HepG2 (cell line): ENCODE results near the gene SMYD4. TPM values are rescaled to one million over a fixed set of nuclear protein-coding genes. Genes with fewer than 3 reads are reported as not detected.

ENCODE experiments used
- HOXA9 ChIP-seq: sonication (generic); formaldehyde crosslinking; IDR thresholded peaks from 2 replicates; pipeline ENCODE4 v1.8.1; 2022; ENCODE audit warnings: missing genetic modification reagents, mild to moderate bottlenecking, moderate library complexity, borderline replicate concordance
- MIER3 ChIP-seq: IDR thresholded peaks from 2 replicates; pipeline ENCODE4 v1.6.1; 2016; ENCODE audit warnings: missing compliant biosample characterization, borderline replicate concordance
- PAX8 ChIP-seq: sonication (generic); formaldehyde crosslinking; IDR thresholded peaks from 2 replicates; pipeline ENCODE4 v1.8.0; 2022; ENCODE audit warnings: mild to moderate bottlenecking, missing genetic modification reagents, borderline replicate concordance
- SALL1 ChIP-seq: sonication (generic); formaldehyde crosslinking; IDR thresholded peaks from 2 replicates; pipeline ENCODE4 v1.8.0; 2022; ENCODE audit warnings: mild to moderate bottlenecking, missing genetic modification reagents
- ZFP36 ChIP-seq: fragments of 150-350 bp; IDR thresholded peaks from 2 replicates; pipeline ENCODE4 v1.6.1; 2018; ENCODE audit warnings: borderline replicate concordance, low read length, low read depth; ENCODE audit not compliant: partially characterized antibody
- ZFP82 ChIP-seq: sonication (generic); formaldehyde crosslinking; IDR thresholded peaks from 2 replicates; pipeline ENCODE4 v1.5.1; 2020; ENCODE audit warnings: mild to moderate bottlenecking, missing genetic modification reagents, borderline replicate concordance
- ZMYM2 ChIP-seq: sonication (generic); formaldehyde crosslinking; IDR thresholded peaks from 2 replicates; pipeline ENCODE4 v1.8.0; 2022; ENCODE audit warnings: mild to moderate bottlenecking, missing genetic modification reagents
- ZNF136 ChIP-seq: sonication (generic); formaldehyde crosslinking; IDR thresholded peaks from 2 replicates; pipeline ENCODE4 v1.8.1; 2022; ENCODE audit warnings: low read depth, mild to moderate bottlenecking, moderate library complexity, missing genetic modification reagents
- ZNF569 ChIP-seq: sonication (generic); formaldehyde crosslinking; IDR thresholded peaks from 2 replicates; pipeline ENCODE4 v1.5.0; 2020; ENCODE audit warnings: mild to moderate bottlenecking, missing genetic modification reagents, moderate library complexity, borderline replicate concordance
- ZNF768 ChIP-seq: sonication (generic); formaldehyde crosslinking; IDR thresholded peaks from 2 replicates; pipeline ENCODE4 v1.4.0; 2020; ENCODE audit warnings: missing genetic modification reagents
- ZNF788 ChIP-seq: sonication (generic); formaldehyde crosslinking; IDR thresholded peaks from 2 replicates; pipeline ENCODE4 v1.5.0; 2020; ENCODE audit warnings: mild to moderate bottlenecking, missing genetic modification reagents, borderline replicate concordance
- ZNF83 ChIP-seq: sonication (generic); formaldehyde crosslinking; IDR thresholded peaks from 2 replicates; pipeline ENCODE4 v1.4.0; 2020; ENCODE audit warnings: missing genetic modification reagents, mild to moderate bottlenecking, borderline replicate concordance
- polyA plus RNA-seq, 8 experiments: library from polyadenylated mRNA; depleted of rRNA in 3 of 8; stranded (reverse) in 7 of 8; unstranded in 1 of 8; fragments of >200 nt; fragmentation: Illumina TruSeq in 4 of 8; extraction: Trizol in 4 of 8; gene quantifications; 2 replicates each; pipeline versions ENCODE4 v1.2.1 to v1.2.3, GENCODE V29; 2011 to 2016; ENCODE audit warnings: low read depth in 4 of 8, missing spikeins in 1 of 8, mixed read lengths in 1 of 8; ENCODE audit not compliant: insufficient read depth in 1 of 8
- total RNA-seq, 5 experiments: library from RNA; depleted of rRNA; stranded (reverse); fragments of >200 nt; fragmentation: Illumina TruSeq; extraction: Trizol; gene quantifications; 2 replicates each; pipeline ENCODE4 v1.2.3, GENCODE V29; 2016; ENCODE audit warnings: low read depth in 1 of 5
- TF ChIP-seq, protein P1 (sequence below): sonication (generic); formaldehyde crosslinking; conservative IDR thresholded peaks from 2 replicates; pipeline ENCODE4 v1.8.0; 2022; ENCODE audit warnings: missing genetic modification reagents
- TF ChIP-seq, protein P2 (sequence below): IDR thresholded peaks from 2 replicates; pipeline ENCODE4 v1.6.1; 2016; ENCODE audit warnings: low read depth, control low read depth
- TF ChIP-seq, protein P3 (sequence below): sonication (generic); formaldehyde crosslinking; IDR thresholded peaks from 2 replicates; pipeline ENCODE4 v1.8.0; 2022; ENCODE audit warnings: missing genetic modification reagents, low read depth, mild to moderate bottlenecking, borderline replicate concordance
- TF ChIP-seq, protein P4 (sequence below): sonication (generic); formaldehyde crosslinking; IDR thresholded peaks from 2 replicates; pipeline ENCODE4 v1.4.0; 2020; ENCODE audit warnings: mild to moderate bottlenecking, missing genetic modification reagents
- TF ChIP-seq, protein P5 (sequence below): sonication (generic); formaldehyde crosslinking; IDR thresholded peaks from 2 replicates; pipeline ENCODE4 v1.4.0; 2020; ENCODE audit warnings: mild to moderate bottlenecking, missing genetic modification reagents

Gene SMYD4
- total and polyA plus RNA-seq, 2 of the 13 experiments (the other 11 are each of a cell fraction or from before 2014, with no cell fraction given): 7.4 to 11.3 TPM

DNA sequence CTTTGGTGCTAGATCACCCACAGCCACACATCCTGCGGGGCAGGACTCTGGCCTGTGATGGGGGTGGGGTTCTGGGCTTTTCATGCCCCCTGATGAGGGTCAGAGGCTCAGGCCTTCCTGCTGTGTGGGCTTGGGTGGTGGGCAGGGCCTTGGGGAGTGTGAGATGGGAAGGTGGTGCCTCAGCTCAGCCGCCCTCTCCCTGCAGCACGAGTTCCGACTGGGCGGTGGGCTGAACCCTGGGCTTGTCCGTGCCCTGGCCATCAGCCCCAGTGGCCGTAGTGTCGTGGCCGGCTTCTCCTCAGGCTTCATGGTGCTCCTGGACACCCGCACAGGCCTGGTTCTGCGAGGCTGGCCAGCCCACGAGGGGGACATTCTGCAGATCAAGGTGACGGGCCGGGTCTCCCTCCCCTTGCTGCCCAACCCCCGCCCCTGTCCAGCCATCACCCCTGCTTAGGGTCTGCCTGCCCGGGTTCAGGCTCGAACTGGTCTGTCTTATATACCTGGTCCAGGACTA, 93.8 kb downstream of the SMYD4 start (continued):
- TF ChIP-seq, protein P1, sequence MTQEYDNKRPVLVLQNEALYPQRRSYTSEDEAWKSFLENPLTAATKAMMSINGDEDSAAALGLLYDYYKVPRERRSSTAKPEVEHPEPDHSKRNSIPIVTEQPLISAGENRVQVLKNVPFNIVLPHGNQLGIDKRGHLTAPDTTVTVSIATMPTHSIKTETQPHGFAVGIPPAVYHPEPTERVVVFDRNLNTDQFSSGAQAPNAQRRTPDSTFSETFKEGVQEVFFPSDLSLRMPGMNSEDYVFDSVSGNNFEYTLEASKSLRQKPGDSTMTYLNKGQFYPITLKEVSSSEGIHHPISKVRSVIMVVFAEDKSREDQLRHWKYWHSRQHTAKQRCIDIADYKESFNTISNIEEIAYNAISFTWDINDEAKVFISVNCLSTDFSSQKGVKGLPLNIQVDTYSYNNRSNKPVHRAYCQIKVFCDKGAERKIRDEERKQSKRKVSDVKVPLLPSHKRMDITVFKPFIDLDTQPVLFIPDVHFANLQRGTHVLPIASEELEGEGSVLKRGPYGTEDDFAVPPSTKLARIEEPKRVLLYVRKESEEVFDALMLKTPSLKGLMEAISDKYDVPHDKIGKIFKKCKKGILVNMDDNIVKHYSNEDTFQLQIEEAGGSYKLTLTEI: no peak
- TF ChIP-seq, protein P2, sequence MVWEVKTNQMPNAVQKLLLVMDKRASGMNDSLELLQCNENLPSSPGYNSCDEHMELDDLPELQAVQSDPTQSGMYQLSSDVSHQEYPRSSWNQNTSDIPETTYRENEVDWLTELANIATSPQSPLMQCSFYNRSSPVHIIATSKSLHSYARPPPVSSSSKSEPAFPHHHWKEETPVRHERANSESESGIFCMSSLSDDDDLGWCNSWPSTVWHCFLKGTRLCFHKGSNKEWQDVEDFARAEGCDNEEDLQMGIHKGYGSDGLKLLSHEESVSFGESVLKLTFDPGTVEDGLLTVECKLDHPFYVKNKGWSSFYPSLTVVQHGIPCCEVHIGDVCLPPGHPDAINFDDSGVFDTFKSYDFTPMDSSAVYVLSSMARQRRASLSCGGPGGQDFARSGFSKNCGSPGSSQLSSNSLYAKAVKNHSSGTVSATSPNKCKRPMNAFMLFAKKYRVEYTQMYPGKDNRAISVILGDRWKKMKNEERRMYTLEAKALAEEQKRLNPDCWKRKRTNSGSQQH (CRISPR knock-in tag): no peak; the same call in 1 of the 2 replicates
- TF ChIP-seq ZNF569 (CRISPR knock-in tag): no peak
- no peak; the same call in 1 of the 2 replicates for TF ChIP-seq ZNF136
- no peak for TF ChIP-seq ZNF83 (CRISPR knock-in tag)
- no peak for TF ChIP-seq ZNF768 (CRISPR knock-in tag)
- no peak for TF ChIP-seq ZMYM2 (CRISPR knock-in tag)
- TF ChIP-seq ZFP82: no peak
- TF ChIP-seq, protein P3, sequence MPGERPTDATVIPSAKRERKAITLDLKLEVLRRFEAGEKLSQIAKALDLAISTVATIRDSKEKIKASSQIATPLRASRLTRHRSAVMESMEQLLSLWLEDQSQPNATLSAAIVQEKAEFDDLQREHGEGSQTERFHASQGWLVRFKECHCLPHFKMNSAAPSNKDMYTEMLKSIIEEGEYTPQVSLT (CRISPR knock-in tag): no peak
- TF ChIP-seq PAX8 (CRISPR knock-in tag): peak; percentile 85; the same call in 1 of the 2 replicates
- no peak for TF ChIP-seq SALL1 (CRISPR knock-in tag)
- TF ChIP-seq ZFP36: no peak
- TF ChIP-seq MIER3: no peak
- peak; percentile 60; the same call in 1 of the 2 replicates for TF ChIP-seq ZNF788
- TF ChIP-seq, protein P4, sequence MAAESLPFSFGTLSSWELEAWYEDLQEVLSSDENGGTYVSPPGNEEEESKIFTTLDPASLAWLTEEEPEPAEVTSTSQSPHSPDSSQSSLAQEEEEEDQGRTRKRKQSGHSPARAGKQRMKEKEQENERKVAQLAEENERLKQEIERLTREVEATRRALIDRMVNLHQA: no peak
- TF ChIP-seq HOXA9: no peak
- TF ChIP-seq, protein P5, sequence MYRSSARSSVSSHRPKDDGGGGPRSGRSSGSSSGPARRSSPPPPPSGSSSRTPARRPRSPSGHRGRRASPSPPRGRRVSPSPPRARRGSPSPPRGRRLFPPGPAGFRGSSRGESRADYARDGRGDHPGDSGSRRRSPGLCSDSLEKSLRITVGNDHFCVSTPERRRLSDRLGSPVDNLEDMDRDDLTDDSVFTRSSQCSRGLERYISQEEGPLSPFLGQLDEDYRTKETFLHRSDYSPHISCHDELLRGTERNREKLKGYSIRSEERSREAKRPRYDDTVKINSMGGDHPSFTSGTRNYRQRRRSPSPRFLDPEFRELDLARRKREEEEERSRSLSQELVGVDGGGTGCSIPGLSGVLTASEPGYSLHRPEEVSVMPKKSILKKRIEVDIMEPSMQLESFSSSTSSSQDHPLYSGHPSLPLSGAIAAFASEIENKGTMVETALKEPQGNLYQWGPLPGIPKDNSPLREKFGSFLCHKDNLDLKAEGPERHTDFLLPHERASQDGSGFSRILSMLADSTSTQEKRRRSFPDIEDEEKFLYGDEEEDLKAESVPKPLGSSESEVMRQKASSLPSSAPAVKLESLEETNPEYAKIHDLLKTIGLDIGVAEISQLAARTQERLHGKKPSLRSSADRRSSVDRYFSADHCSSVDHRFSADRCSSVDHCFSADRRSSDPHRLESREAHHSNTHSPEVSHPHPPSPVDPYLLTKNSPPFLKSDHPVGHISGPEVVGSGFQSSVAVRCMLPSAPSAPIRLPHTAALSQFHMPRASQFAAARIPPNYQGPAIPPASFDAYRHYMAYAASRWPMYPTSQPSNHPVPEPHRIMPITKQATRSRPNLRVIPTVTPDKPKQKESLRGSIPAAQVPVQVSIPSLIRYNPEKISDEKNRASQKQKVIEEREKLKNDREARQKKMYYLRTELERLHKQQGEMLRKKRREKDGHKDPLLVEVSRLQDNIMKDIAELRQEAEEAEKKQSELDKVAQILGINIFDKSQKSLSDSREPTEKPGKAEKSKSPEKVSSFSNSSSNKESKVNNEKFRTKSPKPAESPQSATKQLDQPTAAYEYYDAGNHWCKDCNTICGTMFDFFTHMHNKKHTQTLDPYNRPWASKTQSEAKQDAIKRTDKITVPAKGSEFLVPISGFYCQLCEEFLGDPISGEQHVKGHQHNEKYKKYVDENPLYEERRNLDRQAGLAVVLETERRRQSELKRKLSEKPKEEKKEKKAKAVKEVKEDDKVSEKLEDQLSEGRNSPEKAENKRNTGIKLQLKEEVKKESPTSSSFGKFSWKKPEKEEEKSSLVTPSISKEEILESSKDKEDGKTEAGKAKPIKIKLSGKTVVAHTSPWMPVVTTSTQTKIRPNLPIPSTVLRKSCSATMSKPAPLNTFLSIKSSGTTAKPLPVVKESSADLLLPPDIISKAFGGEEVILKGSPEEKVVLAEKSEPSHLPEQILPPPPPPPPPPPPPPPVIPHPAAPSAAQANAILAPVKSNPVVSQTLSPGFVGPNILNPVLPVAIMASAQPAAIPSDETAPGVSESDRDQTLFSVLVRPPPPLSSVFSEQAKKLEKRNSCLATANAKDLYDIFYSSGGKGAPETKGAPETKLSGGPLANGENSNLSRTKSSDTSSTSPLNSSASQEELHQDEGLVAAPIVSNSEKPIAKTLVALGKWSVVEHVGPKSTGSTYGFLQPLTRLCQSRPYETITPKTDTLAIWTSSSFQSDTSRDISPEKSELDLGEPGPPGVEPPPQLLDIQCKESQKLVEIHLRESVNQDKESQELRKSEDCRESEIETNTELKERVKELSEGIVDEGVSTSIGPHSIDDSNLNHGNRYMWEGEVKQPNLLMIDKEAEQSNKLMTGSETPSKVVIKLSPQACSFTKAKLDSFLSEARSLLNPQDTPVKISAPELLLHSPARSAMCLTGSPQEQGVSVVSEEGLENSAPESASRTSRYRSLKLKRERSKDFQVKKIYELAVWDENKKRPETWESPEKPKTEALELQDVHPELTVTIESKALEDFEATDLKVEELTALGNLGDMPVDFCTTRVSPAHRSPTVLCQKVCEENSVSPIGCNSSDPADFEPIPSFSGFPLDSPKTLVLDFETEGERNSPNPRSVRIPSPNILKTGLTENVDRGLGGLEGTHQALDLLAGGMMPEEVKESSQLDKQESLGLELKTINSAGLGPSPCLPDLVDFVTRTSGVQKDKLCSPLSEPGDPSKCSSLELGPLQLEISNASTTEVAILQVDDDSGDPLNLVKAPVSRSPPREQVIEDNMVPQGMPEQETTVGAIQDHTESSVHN (CRISPR knock-in tag): no peak
